ENCODE measurements around the gene BICC1.

DNA sequence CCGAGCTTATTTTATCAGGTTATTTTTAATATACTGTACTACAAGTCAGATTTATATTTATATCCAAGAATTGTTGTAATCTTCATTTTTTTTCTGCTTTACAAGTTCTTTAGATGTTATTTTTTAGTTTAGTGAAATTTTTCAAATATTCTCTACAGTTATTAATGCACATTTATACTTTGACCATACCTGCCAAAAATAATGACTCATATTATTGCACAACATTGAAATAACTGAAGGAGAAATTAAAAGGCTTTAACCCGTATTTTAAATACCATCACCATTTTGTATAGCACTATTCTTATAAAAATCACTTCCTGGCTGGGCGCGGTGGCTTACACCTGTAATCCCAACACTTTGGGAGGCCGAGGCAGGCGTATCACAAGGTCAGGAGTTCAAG is 278.5 kb downstream of the BICC1 start:
- TF ChIP-seq, protein P1, sequence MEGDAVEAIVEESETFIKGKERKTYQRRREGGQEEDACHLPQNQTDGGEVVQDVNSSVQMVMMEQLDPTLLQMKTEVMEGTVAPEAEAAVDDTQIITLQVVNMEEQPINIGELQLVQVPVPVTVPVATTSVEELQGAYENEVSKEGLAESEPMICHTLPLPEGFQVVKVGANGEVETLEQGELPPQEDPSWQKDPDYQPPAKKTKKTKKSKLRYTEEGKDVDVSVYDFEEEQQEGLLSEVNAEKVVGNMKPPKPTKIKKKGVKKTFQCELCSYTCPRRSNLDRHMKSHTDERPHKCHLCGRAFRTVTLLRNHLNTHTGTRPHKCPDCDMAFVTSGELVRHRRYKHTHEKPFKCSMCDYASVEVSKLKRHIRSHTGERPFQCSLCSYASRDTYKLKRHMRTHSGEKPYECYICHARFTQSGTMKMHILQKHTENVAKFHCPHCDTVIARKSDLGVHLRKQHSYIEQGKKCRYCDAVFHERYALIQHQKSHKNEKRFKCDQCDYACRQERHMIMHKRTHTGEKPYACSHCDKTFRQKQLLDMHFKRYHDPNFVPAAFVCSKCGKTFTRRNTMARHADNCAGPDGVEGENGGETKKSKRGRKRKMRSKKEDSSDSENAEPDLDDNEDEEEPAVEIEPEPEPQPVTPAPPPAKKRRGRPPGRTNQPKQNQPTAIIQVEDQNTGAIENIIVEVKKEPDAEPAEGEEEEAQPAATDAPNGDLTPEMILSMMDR (IDR thresholded peaks at IDR 0.05 in 8 of 11, conservative IDR thresholded peaks at IDR 0.05 in 3 of 11), result no peak
- TF ChIP-seq POLR2A (IDR thresholded peaks at IDR 0.05) (no peak), POLR2AphosphoS5 (IDR thresholded peaks at IDR 0.05) (no peak)

All from spleen (tissue), 7 donors.